ENCODE measurements around the gene MLEC. TPM values are rescaled to one million over a fixed set of nuclear protein-coding genes. Genes with fewer than 3 reads are reported as not detected.

The MLEC gene
- total and polyA plus RNA-seq, 10 donors, result 7.7 to 117 (median 68.9) TPM

DNA sequence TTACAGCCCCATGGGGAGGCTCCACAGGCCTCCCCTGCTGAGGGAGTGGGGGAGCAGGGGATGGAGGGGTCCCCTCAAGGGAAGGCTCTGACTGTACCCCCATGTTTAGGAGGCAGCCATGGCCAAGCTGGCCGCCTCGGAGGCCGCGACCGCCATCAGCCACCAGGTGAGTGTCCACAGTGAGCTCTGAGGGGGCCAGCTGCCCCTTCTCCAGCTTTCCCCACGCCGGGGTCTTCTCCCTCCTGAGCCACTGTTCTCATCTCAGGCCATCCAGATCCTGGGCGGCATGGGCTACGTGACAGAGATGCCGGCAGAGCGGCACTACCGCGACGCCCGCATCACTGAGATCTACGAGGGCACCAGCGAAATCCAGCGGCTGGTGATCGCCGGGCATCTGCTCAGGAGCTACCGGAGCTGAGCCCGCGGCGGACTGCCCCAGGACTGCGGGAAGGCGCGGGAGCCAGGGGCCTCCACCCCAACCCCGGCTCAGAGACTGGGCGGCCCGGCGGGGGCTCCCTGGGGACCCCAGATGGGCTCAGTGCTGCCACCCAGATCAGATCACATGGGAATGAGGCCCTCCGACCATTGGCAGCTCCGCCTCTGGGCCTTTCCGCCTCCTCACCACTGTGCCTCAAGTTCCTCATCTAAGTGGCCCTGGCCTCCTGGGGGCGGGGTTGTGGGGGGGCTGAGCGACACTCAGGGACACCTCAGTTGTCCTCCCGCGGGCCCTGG is 52.2 kb downstream of the MLEC start:
- Histone ChIP-seq H3K9me3 (no peaks in the 10 kb centered on the region), H3K4me1 (peaks cover 0 to 28% (median 7%) of the 10 kb centered on the region in 6 donors), H3K4me3 (no peak overlapping the region), H3K36me3 (peaks cover 0 to 53% (median 14%) of the 10 kb centered on the region in 6 donors), H3K27ac (peak overlapping the region in 6 of 8 donors; percentile 13 to 89 (median 81)), H3K27me3 (replicated peaks in 1 of 7) (no peaks in the 10 kb centered on the region)
- TF ChIP-seq POLR2A (IDR thresholded peaks at IDR 0.05) (no peak), POLR2AphosphoS5 (IDR thresholded peaks at IDR 0.05) (no peak)
- TF ChIP-seq, protein P1, sequence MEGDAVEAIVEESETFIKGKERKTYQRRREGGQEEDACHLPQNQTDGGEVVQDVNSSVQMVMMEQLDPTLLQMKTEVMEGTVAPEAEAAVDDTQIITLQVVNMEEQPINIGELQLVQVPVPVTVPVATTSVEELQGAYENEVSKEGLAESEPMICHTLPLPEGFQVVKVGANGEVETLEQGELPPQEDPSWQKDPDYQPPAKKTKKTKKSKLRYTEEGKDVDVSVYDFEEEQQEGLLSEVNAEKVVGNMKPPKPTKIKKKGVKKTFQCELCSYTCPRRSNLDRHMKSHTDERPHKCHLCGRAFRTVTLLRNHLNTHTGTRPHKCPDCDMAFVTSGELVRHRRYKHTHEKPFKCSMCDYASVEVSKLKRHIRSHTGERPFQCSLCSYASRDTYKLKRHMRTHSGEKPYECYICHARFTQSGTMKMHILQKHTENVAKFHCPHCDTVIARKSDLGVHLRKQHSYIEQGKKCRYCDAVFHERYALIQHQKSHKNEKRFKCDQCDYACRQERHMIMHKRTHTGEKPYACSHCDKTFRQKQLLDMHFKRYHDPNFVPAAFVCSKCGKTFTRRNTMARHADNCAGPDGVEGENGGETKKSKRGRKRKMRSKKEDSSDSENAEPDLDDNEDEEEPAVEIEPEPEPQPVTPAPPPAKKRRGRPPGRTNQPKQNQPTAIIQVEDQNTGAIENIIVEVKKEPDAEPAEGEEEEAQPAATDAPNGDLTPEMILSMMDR (IDR thresholded peaks at IDR 0.05 in 8 of 11, conservative IDR thresholded peaks at IDR 0.05 in 3 of 11), result no peak
- 89 to 96% (median 93%) methylated on average over 23 to 38 of the region's 38 CpGs for WGBS, 5 donors
- intact Hi-C loops (cut with DNase I; ENCODE audit: low total_unique reads), result no loop called here
- DNase-seq, result peak; percentile 69

DNA sequence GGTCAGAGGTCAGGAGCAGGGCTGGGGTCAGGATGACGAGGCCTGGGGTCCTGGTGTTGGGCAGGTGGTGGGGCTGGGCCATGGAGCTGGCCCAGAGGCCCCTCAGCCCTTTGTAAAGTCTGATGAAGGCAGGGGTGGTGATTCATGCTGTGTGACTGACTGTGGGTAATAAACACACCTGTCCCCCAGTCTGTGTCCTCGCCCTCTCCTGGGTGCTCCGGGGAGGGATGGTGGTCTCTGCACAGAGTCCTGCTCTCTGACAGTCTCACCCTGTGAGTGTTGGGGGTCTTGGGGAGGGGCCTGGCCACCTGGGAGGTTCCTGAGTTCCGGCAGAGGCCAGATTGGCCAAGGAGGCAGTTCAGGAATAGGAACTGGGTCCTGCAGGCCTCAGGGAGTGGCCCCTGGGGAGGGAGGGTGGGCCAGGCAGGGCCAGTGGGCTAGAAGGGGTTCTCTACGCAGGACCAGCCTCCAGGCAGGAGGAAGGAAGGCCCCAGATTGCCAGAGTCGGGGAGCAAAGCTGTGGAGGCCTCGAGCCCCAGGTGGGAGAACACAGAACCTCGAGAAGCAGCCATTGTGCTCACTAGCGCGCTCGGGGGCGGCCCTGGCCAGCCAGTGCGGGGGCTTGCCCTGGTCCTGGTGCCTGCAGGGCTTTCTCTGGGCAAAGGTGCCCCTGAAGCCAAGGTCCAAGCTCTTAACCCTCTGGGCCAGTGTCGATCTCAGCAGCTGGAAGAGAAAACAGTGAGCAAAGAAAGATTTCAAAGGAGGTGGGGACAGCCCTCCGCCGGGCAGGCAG is 53.1 kb downstream of the MLEC start:
- H3K4me1 ChIP-seq, result peaks cover 0 to 34% (median 7%) of the 10 kb centered on the region in 6 donors
- no peaks in the 10 kb centered on the region for H3K9me3 ChIP-seq
- DNase-seq, result peak; percentile 70
- intact Hi-C loops (cut with DNase I; ENCODE audit: low total_unique reads), result no loop called here
- TF ChIP-seq POLR2A (IDR thresholded peaks at IDR 0.05), result no peak
- TF ChIP-seq POLR2AphosphoS5 (IDR thresholded peaks at IDR 0.05), result no peak
- TF ChIP-seq, protein P1 (IDR thresholded peaks at IDR 0.05 in 8 of 11, conservative IDR thresholded peaks at IDR 0.05 in 3 of 11), result no peak
- H3K27ac ChIP-seq, result peak overlapping the region; percentile 35 to 89 (median 78)
- 74 to 80% (median 78%) methylated on average over 6 to 16 of the region's 16 CpGs for WGBS, 5 donors
- H3K36me3 ChIP-seq, result peaks cover 0 to 48% (median 14%) of the 10 kb centered on the region in 6 donors
- no peaks in the 10 kb centered on the region for H3K27me3 ChIP-seq (replicated peaks in 1 of 7)
- H3K4me3 ChIP-seq, result peak overlapping the region in 2 of 8 donors; percentile 20 to 56

DNA sequence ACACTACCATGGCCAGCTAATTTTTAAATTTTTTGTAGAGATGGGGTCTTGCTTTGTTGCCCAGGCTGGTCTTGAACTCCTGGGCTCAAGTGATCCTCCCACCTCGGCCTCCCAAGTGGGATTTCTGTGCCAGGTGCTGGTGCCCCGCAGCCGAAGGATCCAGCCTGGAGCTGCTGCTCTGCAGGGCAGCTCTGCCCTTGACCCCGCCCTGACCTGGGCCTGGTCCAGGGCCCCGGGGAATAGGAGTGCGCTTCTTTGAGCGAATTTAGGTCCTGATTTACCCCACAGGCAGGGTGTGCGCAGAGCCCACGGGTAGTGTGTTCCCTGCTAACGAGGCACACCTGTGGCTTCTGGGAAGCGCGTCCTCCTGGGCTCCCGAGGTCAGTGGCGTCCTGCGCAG is 53.9 kb downstream of the MLEC start:
- DNase-seq, result peak; percentile 49
- H3K4me3 ChIP-seq, result peak overlapping the region in 3 of 8 donors; percentile 18 to 56 (median 20)
- 74 to 89% (median 87%) methylated on average over 14 to 15 of the region's 15 CpGs for WGBS, 5 donors
- H3K27me3 ChIP-seq (replicated peaks in 1 of 7), result no peaks in the 10 kb centered on the region
- peaks cover 0 to 42% (median 7%) of the 10 kb centered on the region in 6 donors for H3K4me1 ChIP-seq
- peak overlapping the region; percentile 35 to 89 (median 78) for H3K27ac ChIP-seq
- no peak for TF ChIP-seq POLR2A (IDR thresholded peaks at IDR 0.05)
- TF ChIP-seq, protein P1 (IDR thresholded peaks at IDR 0.05 in 8 of 11, conservative IDR thresholded peaks at IDR 0.05 in 3 of 11), result no peak
- no peak for TF ChIP-seq POLR2AphosphoS5 (IDR thresholded peaks at IDR 0.05)
- H3K9me3 ChIP-seq, result no peaks in the 10 kb centered on the region
- intact Hi-C loops (cut with DNase I; ENCODE audit: low total_unique reads), result no loop called here
- H3K36me3 ChIP-seq, result peaks cover 0 to 48% (median 14%) of the 10 kb centered on the region in 6 donors
